Superior temporal gyrus (tissue), 1 donor: ENCODE data around the gene FN1.

ENCODE experiments used
- DNase-seq: peaks from one replicate; pipeline ENCODE4 v3.0.0-alpha.2; 2016; ENCODE audit errors: extremely low spot score

FN1 gene

DNA sequence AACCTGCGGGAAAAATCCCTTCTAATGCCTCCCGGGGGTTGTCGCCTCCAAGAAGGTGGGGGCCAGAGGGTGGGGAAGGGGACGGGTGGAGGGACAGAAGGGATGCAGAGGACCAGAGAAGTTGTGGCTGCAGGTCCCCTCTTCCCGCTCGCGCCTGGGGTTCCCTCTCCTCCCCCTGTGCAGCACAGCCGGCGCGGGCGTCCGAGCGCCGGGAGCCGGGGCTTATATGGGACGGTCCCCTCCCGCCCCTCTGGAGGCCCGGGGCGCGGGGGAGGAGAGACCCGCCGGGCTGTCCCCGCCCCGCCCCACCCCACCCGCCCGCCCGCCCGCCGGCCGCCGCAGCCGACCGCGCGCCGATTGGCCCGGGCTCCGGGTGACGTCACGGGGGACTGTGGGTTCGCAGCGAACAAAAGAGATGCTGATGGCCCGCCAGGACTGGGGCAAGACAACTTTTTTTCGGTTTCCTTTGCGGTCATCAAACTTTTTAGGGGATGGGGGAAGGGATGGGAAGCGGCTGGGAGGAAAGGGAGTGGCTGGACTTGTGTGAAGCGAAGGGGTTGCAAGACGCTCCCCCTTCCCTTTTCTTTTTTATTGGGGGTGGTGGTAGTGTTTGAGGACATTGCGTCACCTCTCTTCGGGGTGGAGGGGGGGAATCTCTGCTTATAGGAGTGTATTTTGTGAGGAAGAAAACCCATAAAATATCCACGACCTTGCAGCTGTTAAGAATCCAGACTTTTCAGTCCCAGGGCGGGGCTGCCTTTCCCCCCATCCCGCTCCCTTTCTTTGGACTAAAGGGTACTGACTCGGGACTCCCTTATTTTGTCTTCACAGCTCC is at the start of gene FN1:
Gene FN1, minus strand, starts transcription at position 199 of the 835 bp plus-strand sequence. CDS start 266 bp downstream, outside the sequence.
- DNase-seq = peak; percentile 59

- no peak for DNase-seq
These were observed 49.2 kb upstream of the FN1 start for GRCh38 chr2:215485032-215485431.

GRCh38 chr2:215484570-215484969 is 48.7 kb upstream of the FN1 start:
- no peak for DNase-seq

DNA sequence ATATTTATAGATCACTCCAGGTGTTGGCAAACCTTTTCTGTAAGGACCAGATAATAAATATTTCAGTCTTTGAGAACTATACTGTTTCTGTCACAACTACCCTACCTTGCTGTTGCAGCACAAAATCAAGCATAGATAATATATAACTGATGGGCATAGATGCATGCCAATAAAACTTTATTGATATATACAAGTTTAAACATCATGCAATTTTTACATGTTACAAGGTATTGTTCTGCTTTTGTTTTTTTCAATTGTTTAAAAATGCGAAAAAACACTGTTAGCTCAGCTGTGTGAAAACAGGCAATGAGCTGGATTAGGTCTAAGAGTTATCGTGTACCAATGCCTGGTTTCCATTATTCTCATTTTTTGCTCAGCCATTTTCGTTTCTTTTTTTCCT is 47.6 kb upstream of the FN1 start:
- DNase-seq = no peak

- DNase-seq = no peak
These were observed 43.8 kb upstream of the FN1 start for GRCh38 chr2:215479536-215480240.

DNA sequence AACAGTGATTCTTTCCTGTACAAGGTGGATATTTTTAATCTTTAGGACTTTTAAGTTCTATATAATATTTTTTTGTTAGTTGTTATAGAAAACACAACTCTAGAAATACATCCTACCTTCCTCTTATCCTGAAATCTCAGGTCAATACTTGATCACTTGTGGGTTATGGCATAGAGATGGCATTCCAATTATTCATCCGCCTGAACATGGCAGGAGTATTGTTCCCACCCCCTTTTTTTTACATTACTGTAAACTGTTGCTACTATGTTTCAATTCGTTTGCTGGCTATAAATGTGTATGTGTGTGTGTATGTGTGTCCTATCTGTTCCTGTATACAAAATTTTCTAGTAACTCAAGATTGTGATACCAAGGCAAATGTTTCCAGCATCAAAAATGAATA is 43.3 kb upstream of the FN1 start:
- DNase-seq = no peak

DNA sequence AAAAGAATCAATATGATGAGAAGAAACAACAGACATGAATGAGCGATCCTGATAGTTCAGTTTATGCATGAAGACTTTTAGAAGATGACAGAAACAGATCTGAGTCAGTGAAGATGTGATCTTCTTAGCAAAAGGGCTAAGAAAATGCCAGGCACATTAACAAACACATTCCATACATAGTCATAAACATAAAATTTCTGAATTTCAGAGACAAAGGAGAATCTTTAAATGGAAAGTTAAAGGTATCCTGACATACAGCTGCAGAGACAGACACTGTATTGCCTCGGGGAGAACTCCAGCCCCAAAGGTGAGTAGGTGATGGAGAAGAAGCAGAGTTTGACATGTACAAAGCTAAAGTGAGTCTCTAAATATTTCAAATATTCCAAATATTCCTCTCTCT is 40.6 kb upstream of the FN1 start:
- DNase-seq = no peak

- DNase-seq = no peak
These were observed 30.4 kb upstream of the FN1 start for GRCh38 chr2:215466097-215466909.

- DNase-seq = no peak
These were observed 29.4 kb upstream of the FN1 start for GRCh38 chr2:215465256-215465655.

DNA sequence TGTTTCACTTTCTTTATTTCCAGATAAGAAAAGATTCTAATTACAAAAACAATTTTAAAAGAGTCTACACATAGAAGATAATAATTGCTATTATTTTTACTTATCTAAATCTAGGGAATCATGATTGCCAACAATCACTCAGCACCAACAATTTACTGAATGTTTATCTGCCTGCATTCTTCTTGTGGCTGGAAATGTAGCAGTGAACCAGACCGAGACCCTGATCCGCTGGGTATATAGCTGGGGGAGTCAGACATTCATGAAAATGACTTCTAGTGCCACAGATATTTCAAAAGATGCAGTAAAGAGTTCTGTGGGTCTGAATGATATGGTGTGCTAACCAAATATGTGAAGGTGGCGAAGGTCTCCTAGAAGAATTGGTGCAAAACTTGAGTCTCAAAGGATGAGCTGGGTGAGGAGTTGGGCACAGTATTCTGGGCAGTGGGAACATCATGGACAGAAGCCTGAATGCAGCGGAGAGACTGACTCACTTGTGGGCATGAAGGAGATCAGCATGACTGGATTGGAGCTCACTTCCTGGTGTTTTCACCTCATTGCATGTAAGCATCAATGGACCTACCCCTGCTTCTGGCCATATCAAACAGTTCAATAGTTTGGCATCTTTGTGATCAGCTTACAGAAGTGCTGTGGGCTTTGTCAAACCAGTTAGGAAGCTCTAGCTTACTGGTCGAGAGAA is 26.1 kb upstream of the FN1 start:
- no peak for DNase-seq

- DNase-seq = no peak
These were observed 25.0 kb upstream of the FN1 start for GRCh38 chr2:215460682-215461382.

DNA sequence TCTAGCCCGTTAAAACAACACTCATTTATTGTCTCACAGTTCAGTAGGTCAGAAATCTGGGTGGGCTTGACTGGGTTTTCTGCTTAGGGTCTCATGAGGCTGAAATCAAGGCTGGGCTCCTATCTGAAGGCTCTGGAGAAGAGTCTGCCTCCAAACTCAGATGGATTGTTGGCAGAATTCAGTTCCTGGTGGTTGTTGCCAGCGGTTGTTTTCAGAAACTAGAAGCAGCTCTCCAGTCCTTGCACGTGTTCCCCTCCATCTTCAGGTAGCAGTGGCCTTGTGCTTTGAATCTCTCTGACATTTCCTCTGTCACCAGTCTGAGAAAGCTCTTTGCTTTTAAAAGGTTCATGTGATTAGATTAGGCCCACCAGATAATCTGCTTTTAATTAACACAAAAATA is 20.1 kb upstream of the FN1 start:
- DNase-seq = no peak

GRCh38 chr2:215454519-215455246 is 18.8 kb upstream of the FN1 start:
- peak; percentile 62 for DNase-seq

- DNase-seq = no peak
These were observed 16.9 kb upstream of the FN1 start for GRCh38 chr2:215452725-215453124.

GRCh38 chr2:215451012-215451756 is 15.3 kb upstream of the FN1 start:
- no peak for DNase-seq

DNA sequence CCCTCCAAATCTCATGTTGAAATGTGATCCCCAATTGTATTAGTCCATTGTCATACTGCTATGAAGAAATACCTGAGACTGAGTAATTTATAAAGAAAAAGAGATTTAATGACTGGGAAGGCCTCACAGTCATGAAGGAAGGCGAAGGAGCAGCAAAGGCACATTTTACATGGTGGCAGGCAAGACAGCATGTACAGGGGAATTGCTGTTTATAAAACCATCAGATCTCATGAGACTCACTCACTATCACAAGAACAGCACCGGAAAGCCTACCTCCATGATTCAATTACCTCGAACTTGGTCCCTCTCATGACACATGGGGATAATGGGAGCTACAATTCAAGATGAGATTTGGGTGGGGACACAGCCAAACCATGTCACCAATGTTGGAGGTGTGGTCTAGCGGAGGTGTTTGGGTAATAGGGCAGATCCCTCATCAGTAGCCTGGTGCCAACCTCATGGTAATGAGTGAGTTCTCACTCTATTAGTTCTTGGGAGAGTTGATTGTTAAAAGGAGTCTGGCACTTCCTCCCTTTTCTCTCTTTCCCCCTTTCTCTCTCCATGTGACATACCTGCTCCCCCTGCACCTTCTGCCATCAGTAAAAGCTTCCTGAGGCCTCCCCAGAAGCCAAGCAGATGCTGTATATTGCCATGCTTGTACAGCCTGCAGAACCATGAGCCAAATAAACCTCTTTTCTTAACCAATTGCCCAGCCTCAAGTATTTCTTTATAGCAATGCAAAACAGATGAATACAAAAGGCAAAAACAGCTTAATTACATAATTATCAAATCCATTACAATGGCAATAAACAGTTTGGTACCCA is 14.5 kb upstream of the FN1 start:
- no peak for DNase-seq

DNA sequence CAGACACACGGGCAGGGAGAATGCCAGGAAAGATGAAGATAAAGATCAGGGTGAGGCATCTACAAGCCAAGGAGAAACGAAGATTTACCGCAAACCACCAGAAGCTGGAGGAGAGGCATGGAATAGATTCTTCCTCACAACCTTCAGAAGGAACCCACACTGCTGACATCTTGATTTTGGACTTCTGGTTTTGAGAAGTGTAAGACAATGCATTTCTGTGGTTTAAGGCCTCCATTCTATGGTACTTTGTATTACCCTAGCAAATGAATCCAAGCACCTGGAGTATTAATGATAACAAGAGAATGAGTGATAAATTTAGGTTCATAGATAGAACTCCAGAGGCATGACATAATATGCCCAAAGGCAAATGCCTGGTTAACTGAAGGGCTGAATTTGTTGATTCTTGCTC is 11.8 kb upstream of the FN1 start:
- DNase-seq = no peak

DNA sequence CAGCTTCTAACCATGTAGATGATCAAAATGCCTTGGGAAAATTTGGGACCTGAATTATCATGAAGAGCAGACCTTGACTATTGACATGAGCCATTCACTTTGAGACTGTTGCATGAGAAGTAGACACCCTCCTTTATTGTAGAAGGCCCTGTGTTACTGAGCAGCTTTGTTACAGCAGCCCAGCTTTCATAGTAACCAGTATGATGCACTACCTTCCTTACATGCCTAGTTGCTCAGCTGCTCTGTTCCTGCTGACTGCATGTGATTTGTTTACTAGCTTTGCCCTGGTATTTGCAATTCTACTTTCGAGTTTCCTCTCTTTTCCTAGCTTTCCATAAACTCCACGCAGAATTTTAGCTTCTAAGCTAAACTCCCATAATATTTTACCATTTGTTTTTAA is 11.2 kb upstream of the FN1 start:
- no peak for DNase-seq

DNA sequence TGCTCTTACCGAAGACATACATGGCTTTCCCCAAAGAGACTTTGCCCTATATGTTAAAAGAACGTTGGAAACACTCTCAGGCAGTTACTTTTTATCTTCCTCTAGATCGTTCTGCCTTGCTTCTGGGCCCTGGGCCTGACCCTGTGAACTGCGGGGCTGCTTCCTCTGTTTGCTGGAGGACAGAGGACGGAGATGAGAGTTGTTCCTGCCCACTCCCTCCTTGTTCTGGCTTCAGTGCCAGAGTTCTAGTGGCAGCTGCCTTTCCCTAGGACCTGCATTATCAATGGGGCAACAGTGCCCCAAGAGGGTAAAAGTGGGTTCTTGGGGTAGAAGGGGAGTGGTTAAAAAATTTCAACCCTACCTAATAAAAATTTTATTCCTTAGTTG is 6.5 kb upstream of the FN1 start:
- DNase-seq = no peak
